ENCODE data around the gene OR6C76. TPM values are rescaled to one million over a fixed set of nuclear protein-coding genes. Genes with fewer than 3 reads are reported as not detected.

Gene OR6C76
- total RNA-seq = not detected in 2 replicates

GRCh38 chr12:55425954-55426353 lies at the start of gene OR6C76:
Gene OR6C76 (plus strand): TSS chr12:55426254. CDS start chr12:55426254, 0 bp downstream.

GRCh38 chr12:55400229-55400628 lies 25.8 kb upstream of the OR6C76 start, which contains the start of gene OR6C65:
Gene OR6C65 (plus strand): TSS chr12:55400529. CDS start chr12:55400529, 0 bp downstream.

GRCh38 chr12:55443776-55444175 lies 17.7 kb downstream of the OR6C76 start, which contains the start of gene OR6C2:
Gene OR6C2 (plus strand): TSS chr12:55444076. CDS start chr12:55452214, 8,138 bp downstream.

GRCh38 chr12:55470088-55470829 lies 44.2 kb downstream of the OR6C76 start, which contains the start of gene OR6C70:
Gene OR6C70 (minus strand): TSS chr12:55470138. CDS start chr12:55470138, 0 bp downstream.

Other genes starting within 250 kb of the OR6C76 start
- not detected in 2 replicates for gene OR10A7, start 205.2 kb upstream of the OR6C76 start, total RNA-seq
- under 0.01 TPM in 1 of 2 replicates, not detected in the other for gene OR6C74, start 181.6 kb upstream of the OR6C76 start, total RNA-seq
- gene OR6C6, start 129.7 kb upstream of the OR6C76 start, total RNA-seq = not detected in 2 replicates
- gene OR6C1, start 111.9 kb upstream of the OR6C76 start, total RNA-seq = not detected in 2 replicates
- gene OR6C3, start 95.5 kb upstream of the OR6C76 start, total RNA-seq = not detected in 2 replicates
- gene OR6C75, start 63.3 kb upstream of the OR6C76 start, total RNA-seq = not detected in 2 replicates
- gene OR6C65, start 25.7 kb upstream of the OR6C76 start, total RNA-seq = not detected in 2 replicates
- gene OR6C2, start 17.8 kb downstream of the OR6C76 start, total RNA-seq = not detected in 2 replicates
- not detected in 2 replicates for gene OR6C70, start 43.9 kb downstream of the OR6C76 start, total RNA-seq
- gene OR6C68, start 66.1 kb downstream of the OR6C76 start, total RNA-seq = not detected in 2 replicates
- not detected in 2 replicates for gene OR6C4, start 123.3 kb downstream of the OR6C76 start, total RNA-seq
- not detected in 2 replicates for gene OR2AP1, start 146.2 kb downstream of the OR6C76 start, total RNA-seq
- gene OR10P1, start 210.6 kb downstream of the OR6C76 start, total RNA-seq = not detected in 2 replicates

Data from regular cardiac myocyte (primary cell).